ENCODE results near the gene MRPL37. TPM values are rescaled to one million over a fixed set of nuclear protein-coding genes. Genes with fewer than 3 reads are reported as not detected.
"Not testable (repeated sequence)": the region's sequence is repeated elsewhere in the genome, so short reads cannot be mapped to it uniquely, and the experiment has no call there.

Gene MRPL37
- total and polyA plus RNA-seq, 2 donors from 2014 or later = 47.4 to 114 TPM

DNA sequence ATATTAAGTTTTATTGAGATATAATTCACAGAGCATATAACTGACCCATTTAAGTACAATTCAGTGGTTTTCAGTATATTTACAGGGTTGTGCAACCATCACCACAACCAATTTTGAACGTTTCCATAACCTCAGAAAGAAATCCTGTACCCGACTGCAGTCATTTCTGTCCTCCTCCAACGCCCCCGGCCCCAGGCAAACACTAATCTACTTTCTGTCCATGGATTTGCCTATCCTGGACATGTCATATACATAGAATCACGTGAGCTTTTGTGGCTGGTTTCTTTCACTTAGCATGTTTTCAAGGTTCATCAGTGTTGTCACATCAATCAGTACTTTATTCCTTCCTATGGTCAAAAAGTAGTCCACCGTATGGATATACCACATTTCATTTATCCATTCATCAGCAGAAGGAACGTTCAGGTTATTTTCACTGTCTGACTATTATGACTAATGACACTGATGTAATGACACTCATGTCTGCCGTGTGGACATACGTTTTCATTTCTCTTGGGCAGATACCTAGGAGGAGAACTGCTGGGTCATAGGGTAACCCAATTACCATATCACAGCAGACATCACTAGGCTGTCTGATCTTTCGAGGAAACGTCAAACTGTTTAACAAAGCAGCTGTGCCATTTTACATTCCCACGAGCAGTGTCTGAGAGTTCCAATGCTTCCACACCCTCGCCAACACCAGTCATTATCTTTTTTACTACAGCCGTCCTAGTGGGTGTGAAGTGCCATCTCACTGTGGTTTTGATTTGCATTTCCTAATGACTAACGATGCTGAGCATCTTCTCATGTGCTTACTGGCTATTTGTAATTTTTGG is 30.8 kb downstream of the MRPL37 start:
- Histone ChIP-seq H3K27ac (ENCODE audit: low read depth in 2 of 2, low read length in 2 of 2) (no peak overlapping the region), H3K9ac (ENCODE audit: low read length in 3 of 3) (no peak overlapping the region), H3K4me3 (ENCODE audit: low read length in 3 of 3) (no peak overlapping the region), H3K9me3 (ENCODE audit: control insufficient read depth in 2 of 3, insufficient read depth in 1 of 3, low read length in 3 of 3) (no peaks in the 10 kb centered on the region), H3K36me3 (ENCODE audit: control insufficient read depth in 2 of 3, insufficient read depth in 3 of 3, low read length in 3 of 3) (peaks cover 0 to 2% (median 0%) of the 10 kb centered on the region in 3 donors), H3K4me1 (ENCODE audit: control insufficient read depth in 2 of 3, insufficient read depth in 2 of 3, low read depth in 1 of 3, low read length in 3 of 3) (peaks cover 0 to 4% (median 0%) of the 10 kb centered on the region in 3 donors), H3K27me3 (ENCODE audit: control insufficient read depth, insufficient read depth, low read length) (no peaks in the 10 kb centered on the region)
- DNase-seq = no peak
- TF ChIP-seq, protein P1, sequence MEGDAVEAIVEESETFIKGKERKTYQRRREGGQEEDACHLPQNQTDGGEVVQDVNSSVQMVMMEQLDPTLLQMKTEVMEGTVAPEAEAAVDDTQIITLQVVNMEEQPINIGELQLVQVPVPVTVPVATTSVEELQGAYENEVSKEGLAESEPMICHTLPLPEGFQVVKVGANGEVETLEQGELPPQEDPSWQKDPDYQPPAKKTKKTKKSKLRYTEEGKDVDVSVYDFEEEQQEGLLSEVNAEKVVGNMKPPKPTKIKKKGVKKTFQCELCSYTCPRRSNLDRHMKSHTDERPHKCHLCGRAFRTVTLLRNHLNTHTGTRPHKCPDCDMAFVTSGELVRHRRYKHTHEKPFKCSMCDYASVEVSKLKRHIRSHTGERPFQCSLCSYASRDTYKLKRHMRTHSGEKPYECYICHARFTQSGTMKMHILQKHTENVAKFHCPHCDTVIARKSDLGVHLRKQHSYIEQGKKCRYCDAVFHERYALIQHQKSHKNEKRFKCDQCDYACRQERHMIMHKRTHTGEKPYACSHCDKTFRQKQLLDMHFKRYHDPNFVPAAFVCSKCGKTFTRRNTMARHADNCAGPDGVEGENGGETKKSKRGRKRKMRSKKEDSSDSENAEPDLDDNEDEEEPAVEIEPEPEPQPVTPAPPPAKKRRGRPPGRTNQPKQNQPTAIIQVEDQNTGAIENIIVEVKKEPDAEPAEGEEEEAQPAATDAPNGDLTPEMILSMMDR (IDR thresholded peaks at IDR 0.05; ENCODE audit: borderline replicate concordance, extremely low read depth, insufficient read depth) = no peak
- intact Hi-C loops (cut with DNase I) = no loop called here
- no peak for FAIRE-seq

DNA sequence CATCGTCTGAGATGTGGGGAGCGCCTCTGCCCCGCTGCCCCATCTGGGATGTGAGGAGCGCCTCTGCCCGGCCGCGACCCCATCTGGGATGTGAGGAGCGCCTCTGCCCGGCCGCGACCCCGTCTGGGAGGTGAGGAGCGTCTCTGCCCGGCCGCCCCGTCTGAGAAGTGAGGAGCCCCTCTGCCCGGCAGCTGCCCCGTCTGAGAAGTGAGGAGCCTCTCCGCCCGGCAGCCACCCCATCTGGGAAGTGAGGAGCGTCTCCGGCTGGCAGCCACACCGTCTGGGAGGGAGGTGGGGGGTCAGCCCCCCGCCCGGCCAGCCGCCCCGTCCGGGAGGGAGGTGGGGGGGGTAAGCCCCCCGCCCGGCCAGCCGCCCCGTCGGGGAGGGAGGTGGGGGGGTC is 33.2 kb downstream of the MRPL37 start:
- intact Hi-C loops (cut with DNase I) = not testable (repeated sequence)

DNA sequence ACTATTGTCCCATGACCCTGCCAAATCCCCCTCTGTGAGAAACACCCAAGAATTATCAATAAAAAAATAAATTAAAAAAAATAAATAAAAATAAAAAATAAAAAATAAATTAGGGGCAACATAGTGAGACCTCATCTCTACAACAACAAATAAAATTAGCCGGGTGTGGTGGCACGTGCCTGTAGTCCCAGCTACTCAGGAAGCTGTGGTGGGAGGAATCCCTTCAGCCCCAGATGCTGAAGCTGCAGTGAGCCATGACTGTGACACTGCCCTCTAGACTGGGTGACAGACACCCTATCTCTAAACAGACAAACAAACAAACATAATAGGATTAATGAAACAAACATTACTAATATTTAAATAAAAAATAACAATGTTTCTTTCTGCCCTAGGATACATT is 34.3 kb downstream of the MRPL37 start:
- Histone ChIP-seq H3K4me3 (ENCODE audit: low read length in 3 of 3) (no peak overlapping the region), H3K9ac (ENCODE audit: low read length in 3 of 3) (no peak overlapping the region), H3K27ac (ENCODE audit: low read depth in 2 of 2, low read length in 2 of 2) (no peak overlapping the region), H3K36me3 (ENCODE audit: control insufficient read depth in 2 of 3, insufficient read depth in 3 of 3, low read length in 3 of 3) (peaks cover 7 to 17% (median 10%) of the 10 kb centered on the region in 3 donors), H3K9me3 (ENCODE audit: control insufficient read depth in 2 of 3, insufficient read depth in 1 of 3, low read length in 3 of 3) (no peaks in the 10 kb centered on the region), H3K27me3 (ENCODE audit: control insufficient read depth, insufficient read depth, low read length) (no peaks in the 10 kb centered on the region), H3K4me1 (ENCODE audit: control insufficient read depth in 2 of 3, insufficient read depth in 2 of 3, low read depth in 1 of 3, low read length in 3 of 3) (no peaks in the 10 kb centered on the region)
- FAIRE-seq (no peak), DNase-seq (no peak)
- intact Hi-C loops (cut with DNase I) = no loop called here
- TF ChIP-seq, protein P1 (IDR thresholded peaks at IDR 0.05; ENCODE audit: borderline replicate concordance, extremely low read depth, insufficient read depth) = no peak

More for the DNA sequence above, 33.2 kb downstream of the MRPL37 start:
- H3K9me3 ChIP-seq (ENCODE audit: control insufficient read depth in 2 of 3, insufficient read depth in 1 of 3, low read length in 3 of 3); H3K27me3 ChIP-seq (ENCODE audit: control insufficient read depth, insufficient read depth, low read length); H3K4me1 ChIP-seq (ENCODE audit: control insufficient read depth in 2 of 3, insufficient read depth in 2 of 3, low read depth in 1 of 3, low read length in 3 of 3); H3K27ac ChIP-seq (ENCODE audit: low read depth in 2 of 2, low read length in 2 of 2); H3K9ac ChIP-seq (ENCODE audit: low read length in 3 of 3); DNase-seq; H3K4me3 ChIP-seq (ENCODE audit: low read length in 3 of 3); FAIRE-seq: not testable (repeated sequence)
- H3K36me3 ChIP-seq (ENCODE audit: control insufficient read depth in 2 of 3, insufficient read depth in 3 of 3, low read length in 3 of 3) = peaks cover 7 to 16% (median 10%) of the 10 kb centered on the region in 3 donors

DNA sequence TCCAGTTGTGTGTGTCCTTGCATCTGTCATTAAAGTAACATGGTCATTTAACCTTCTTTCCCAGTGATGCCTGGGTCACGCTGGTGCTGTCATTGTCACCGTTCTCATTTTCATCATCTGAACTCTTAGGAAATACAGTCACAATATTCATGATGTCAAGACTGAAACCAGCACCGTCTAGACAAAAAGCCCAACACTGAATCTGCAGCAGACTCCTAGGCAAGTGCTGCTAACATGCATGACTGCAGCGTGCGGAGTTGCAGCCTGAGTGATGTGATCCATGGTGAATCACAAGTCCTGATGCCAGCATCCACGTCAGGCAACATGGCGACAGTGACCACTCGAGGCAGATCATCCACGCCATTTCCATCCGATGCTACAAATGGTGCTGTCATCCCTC is 37.6 kb downstream of the MRPL37 start:
- FAIRE-seq (no peak), DNase-seq (no peak)
- Histone ChIP-seq H3K36me3 (ENCODE audit: control insufficient read depth in 2 of 3, insufficient read depth in 3 of 3, low read length in 3 of 3) (peaks cover 5 to 20% (median 10%) of the 10 kb centered on the region in 3 donors), H3K9ac (ENCODE audit: low read length in 3 of 3) (no peak overlapping the region), H3K4me1 (ENCODE audit: control insufficient read depth in 2 of 3, insufficient read depth in 2 of 3, low read depth in 1 of 3, low read length in 3 of 3) (no peaks in the 10 kb centered on the region), H3K27ac (ENCODE audit: low read depth in 2 of 2, low read length in 2 of 2) (no peak overlapping the region), H3K4me3 (ENCODE audit: low read length in 3 of 3) (no peak overlapping the region), H3K27me3 (ENCODE audit: control insufficient read depth, insufficient read depth, low read length) (no peaks in the 10 kb centered on the region), H3K9me3 (ENCODE audit: control insufficient read depth in 2 of 3, insufficient read depth in 1 of 3, low read length in 3 of 3) (no peaks in the 10 kb centered on the region)
- TF ChIP-seq, protein P1 (IDR thresholded peaks at IDR 0.05; ENCODE audit: borderline replicate concordance, extremely low read depth, insufficient read depth) = no peak
- intact Hi-C loops (cut with DNase I) = no loop called here

Measured in kidney (tissue), 14 donors.